Breast epithelium (tissue), 4 donors: ENCODE measurements around the gene VMP1. TPM values are rescaled to one million over a fixed set of nuclear protein-coding genes. Genes with fewer than 3 reads are reported as not detected.

Experiments
- DNase-seq, 2 donors: peaks; one replicate each; pipeline ENCODE4 v3.0.0-alpha.2; 2019; ENCODE audit warnings: low spot score in 2 of 2
- H3K27ac ChIP-seq, 2 donors: fragments of 200-600 bp; sonication (generic) in 1 of 2; one replicate each; pipeline ENCODE4 v1.5.1; 2016 to 2019; ENCODE audit warnings: mild to moderate bottlenecking in 1 of 2
- H3K27me3 ChIP-seq, 2 donors: fragments of 200-600 bp; sonication (generic) in 1 of 2; one replicate each; pipeline versions ENCODE4 v1.5.1 to v1.6.0; 2017 to 2019; ENCODE audit warnings: control low read depth in 1 of 2, mild to moderate bottlenecking in 1 of 2
- H3K36me3 ChIP-seq: fragments of 200-600 bp; one replicate; pipeline ENCODE4 v1.5.1; 2019
- H3K4me1 ChIP-seq, 2 donors: fragments of 200-600 bp; sonication (generic); one replicate each; pipeline ENCODE4 v1.5.1; 2016 to 2019; ENCODE audit warnings: control low read depth in 1 of 2
- H3K4me3 ChIP-seq, 3 donors: fragments of 200-600 bp; sonication (generic); 1 replicate in 2 of 3; 2 replicates in 1 of 3; pipeline ENCODE4 v1.5.1; 2016 to 2019; ENCODE audit warnings: mild to moderate bottlenecking in 3 of 3, moderate library complexity in 2 of 3
- H3K9me3 ChIP-seq, 2 donors: fragments of 200-600 bp; sonication (generic) in 1 of 2; one replicate each; pipeline ENCODE4 v1.5.1; 2016 to 2019; ENCODE audit warnings: control low read depth in 1 of 2
- POLR2A ChIP-seq: fragments of 450-650 bp; IDR thresholded peaks from one replicate; pipeline ENCODE4 v1.6.1; 2016; ENCODE audit warnings: antibody characterized with exemption, mild to moderate bottlenecking, moderate library complexity
- POLR2AphosphoS5 ChIP-seq, 3 donors: sonication (generic); formaldehyde crosslinking; IDR thresholded peaks; one replicate each; pipeline ENCODE4 v1.6.1; 2017; ENCODE audit warnings: antibody characterized with exemption in 3 of 3
- intact Hi-C: fragments of 100-400 bp; cut with DNase I; formaldehyde crosslinking; loops from one replicate; pipeline ENCODE4 v1.15.1; 2023; ENCODE audit warnings: low total_unique reads
- total RNA-seq, 3 donors: library from RNA; depleted of rRNA; stranded (reverse); fragments of >200 nt; gene quantifications; one replicate each; pipeline ENCODE4 v1.1.0, GENCODE V29; 2016
- TF ChIP-seq, protein P1 (sequence below), 3 donors: fragments of 450-650 bp; IDR thresholded peaks; one replicate each; pipeline ENCODE4 v1.5.1; 2016 to 2017; ENCODE audit warnings: antibody characterized with exemption in 3 of 3, mild to moderate bottlenecking in 3 of 3, moderate library complexity in 3 of 3

The VMP1 gene
- total RNA-seq, 3 donors from 2014 or later: 142 to 636 (median 489) TPM

GRCh38 chr17:59723607-59724006, 16.2 kb downstream of the VMP1 start:
- no peaks in the 10 kb centered on the region for H3K27me3 ChIP-seq
- intact Hi-C loops: no loop called here

DNA sequence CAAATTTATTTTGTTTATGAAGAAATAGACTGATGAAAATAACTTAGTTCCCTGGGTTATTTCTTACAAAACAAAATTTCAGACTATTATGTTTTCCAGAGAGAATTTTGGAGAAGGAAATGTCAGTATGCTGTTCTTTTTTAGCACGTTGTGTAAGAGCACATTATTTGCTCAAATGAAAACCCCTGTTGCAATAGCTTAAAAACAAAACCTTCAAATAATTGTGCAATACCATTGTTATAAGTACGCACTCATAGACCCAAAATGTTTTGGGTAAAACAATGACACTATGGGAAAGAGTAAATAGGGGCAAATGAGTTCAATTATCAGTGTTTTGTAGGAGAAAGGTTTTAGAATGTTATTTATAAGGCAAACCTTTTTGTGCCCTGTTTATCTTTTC, 18.2 kb downstream of the VMP1 start:
- Histone ChIP-seq H3K9me3 (no peaks in the 10 kb centered on the region), H3K27ac (peak overlapping the region; percentile 55 to 81), H3K36me3 (no peaks in the 10 kb centered on the region), H3K4me3 (no peak overlapping the region), H3K27me3 (no peaks in the 10 kb centered on the region), H3K4me1 (peaks cover 0 to 2% of the 10 kb centered on the region in 2 donors)
- intact Hi-C loops: loop anchor here (2.0 kb wide), 1 partner anchor 17 kb away; no protein-coding TSS in a partner anchor
- TF ChIP-seq, protein P1, sequence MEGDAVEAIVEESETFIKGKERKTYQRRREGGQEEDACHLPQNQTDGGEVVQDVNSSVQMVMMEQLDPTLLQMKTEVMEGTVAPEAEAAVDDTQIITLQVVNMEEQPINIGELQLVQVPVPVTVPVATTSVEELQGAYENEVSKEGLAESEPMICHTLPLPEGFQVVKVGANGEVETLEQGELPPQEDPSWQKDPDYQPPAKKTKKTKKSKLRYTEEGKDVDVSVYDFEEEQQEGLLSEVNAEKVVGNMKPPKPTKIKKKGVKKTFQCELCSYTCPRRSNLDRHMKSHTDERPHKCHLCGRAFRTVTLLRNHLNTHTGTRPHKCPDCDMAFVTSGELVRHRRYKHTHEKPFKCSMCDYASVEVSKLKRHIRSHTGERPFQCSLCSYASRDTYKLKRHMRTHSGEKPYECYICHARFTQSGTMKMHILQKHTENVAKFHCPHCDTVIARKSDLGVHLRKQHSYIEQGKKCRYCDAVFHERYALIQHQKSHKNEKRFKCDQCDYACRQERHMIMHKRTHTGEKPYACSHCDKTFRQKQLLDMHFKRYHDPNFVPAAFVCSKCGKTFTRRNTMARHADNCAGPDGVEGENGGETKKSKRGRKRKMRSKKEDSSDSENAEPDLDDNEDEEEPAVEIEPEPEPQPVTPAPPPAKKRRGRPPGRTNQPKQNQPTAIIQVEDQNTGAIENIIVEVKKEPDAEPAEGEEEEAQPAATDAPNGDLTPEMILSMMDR (IDR thresholded peaks at IDR 0.05): no peak
- TF ChIP-seq POLR2A (no peak), POLR2AphosphoS5 (IDR thresholded peaks at IDR 0.05) (no peak)
- DNase-seq: no peak

More at GRCh38 chr17:59723607-59724006, 16.2 kb downstream of the VMP1 start:
- no peak for TF ChIP-seq POLR2AphosphoS5 (IDR thresholded peaks at IDR 0.05)
- TF ChIP-seq POLR2A: no peak
- TF ChIP-seq, protein P1 (IDR thresholded peaks at IDR 0.05): no peak
- Histone ChIP-seq H3K4me1 (peaks cover 0 to 2% of the 10 kb centered on the region in 2 donors), H3K27ac (peak overlapping the region; percentile 25 to 70), H3K36me3 (no peaks in the 10 kb centered on the region), H3K4me3 (no peak overlapping the region), H3K9me3 (no peaks in the 10 kb centered on the region)
- DNase-seq: no peak

- no peak for TF ChIP-seq POLR2AphosphoS5 (IDR thresholded peaks at IDR 0.05)
- TF ChIP-seq, protein P1 (IDR thresholded peaks at IDR 0.05): no peak
- no peak for TF ChIP-seq POLR2A
- intact Hi-C loops: loop anchor here (2.0 kb wide), 1 partner anchor 19 kb away; no protein-coding TSS in a partner anchor
- H3K4me1 ChIP-seq: peaks cover 0 to 2% of the 10 kb centered on the region in 2 donors
- no peaks in the 10 kb centered on the region for H3K27me3 ChIP-seq
- no peak for DNase-seq
- no peaks in the 10 kb centered on the region for H3K36me3 ChIP-seq
- no peak overlapping the region for H3K4me3 ChIP-seq
- H3K27ac ChIP-seq: no peak overlapping the region
- no peaks in the 10 kb centered on the region for H3K9me3 ChIP-seq
Observed at GRCh38 chr17:59727817-59728533, 20.5 kb downstream of the VMP1 start.

DNA sequence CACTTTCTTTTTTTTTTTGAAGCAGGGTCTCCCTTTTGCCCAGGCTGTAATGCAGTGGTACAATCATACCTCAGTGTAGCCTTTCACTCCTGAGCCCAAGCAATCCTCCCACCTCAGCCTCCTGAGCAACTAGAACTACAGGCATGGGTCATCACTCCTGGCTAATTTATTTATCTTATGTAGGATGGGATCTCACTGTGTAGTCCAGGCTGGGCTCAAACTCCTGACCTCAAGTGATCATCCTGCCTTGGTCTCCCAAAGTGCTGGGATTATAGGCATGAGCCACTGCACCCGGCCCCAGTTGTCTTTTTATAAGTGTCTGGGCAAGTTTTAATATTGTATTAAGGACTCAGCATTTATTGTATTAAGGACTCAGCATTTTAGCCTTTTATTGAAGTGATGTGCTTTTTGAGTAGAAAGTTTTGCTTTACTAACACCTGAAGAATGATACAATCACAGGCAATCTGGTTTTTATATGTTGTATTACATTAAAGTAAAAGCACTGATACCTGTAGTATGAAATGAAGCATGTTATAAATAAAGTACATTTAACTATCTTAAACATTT, 22.9 kb downstream of the VMP1 start:
- intact Hi-C loops: no loop called here
- Histone ChIP-seq H3K4me3 (no peak overlapping the region), H3K27ac (no peak overlapping the region), H3K36me3 (no peaks in the 10 kb centered on the region), H3K27me3 (no peaks in the 10 kb centered on the region), H3K9me3 (no peaks in the 10 kb centered on the region), H3K4me1 (peaks cover 0 to 1% of the 10 kb centered on the region in 2 donors)
- DNase-seq: no peak
- no peak for TF ChIP-seq POLR2A
- TF ChIP-seq, protein P1 (IDR thresholded peaks at IDR 0.05): no peak
- TF ChIP-seq POLR2AphosphoS5 (IDR thresholded peaks at IDR 0.05): no peak

DNA sequence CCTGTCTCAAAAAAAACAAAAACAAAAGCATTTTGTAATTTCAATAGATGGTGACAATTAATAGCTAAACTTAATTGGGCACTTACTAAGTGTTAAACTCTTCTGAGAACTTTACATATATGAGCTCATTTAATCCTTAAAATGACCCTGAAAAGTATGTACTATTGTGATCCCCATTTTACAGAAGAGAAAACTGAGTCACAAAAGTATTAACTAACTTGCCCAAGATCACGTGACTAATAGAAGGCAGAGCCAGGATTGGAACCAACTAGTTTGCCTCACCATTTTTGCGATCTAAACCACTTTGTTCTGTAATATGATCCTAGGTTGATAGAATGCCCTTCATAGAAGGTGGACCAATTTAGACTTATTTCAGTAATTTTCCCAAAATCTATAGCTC, 26.2 kb downstream of the VMP1 start:
- no peak for TF ChIP-seq POLR2A

More for the DNA sequence above, 26.2 kb downstream of the VMP1 start:
- intact Hi-C loops: no loop called here
- Histone ChIP-seq H3K36me3 (no peaks in the 10 kb centered on the region), H3K9me3 (no peaks in the 10 kb centered on the region), H3K27me3 (no peaks in the 10 kb centered on the region), H3K27ac (no peak overlapping the region), H3K4me1 (no peaks in the 10 kb centered on the region), H3K4me3 (no peak overlapping the region)
- no peak for DNase-seq
